Ureter (tissue), 1 donor: ENCODE data around the gene STAP2. TPM values are rescaled to one million over a fixed set of nuclear protein-coding genes. Genes with fewer than 3 reads are reported as not detected.

ENCODE experiments used
- DNase-seq: peaks from one replicate; pipeline ENCODE4 v3.0.0-alpha.2; 2020; ENCODE audit warnings: low spot score
- total RNA-seq: library from RNA; stranded (reverse); gene quantifications from one replicate; pipeline ENCODE4 v1.2.4, GENCODE V29; 2023
- donor health status: DM: yes; HTN: yes; CAD: no.

The STAP2 gene, protein sequence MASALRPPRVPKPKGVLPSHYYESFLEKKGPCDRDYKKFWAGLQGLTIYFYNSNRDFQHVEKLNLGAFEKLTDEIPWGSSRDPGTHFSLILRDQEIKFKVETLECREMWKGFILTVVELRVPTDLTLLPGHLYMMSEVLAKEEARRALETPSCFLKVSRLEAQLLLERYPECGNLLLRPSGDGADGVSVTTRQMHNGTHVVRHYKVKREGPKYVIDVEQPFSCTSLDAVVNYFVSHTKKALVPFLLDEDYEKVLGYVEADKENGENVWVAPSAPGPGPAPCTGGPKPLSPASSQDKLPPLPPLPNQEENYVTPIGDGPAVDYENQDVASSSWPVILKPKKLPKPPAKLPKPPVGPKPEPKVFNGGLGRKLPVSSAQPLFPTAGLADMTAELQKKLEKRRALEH
- 66.8 TPM for total RNA-seq

DNA sequence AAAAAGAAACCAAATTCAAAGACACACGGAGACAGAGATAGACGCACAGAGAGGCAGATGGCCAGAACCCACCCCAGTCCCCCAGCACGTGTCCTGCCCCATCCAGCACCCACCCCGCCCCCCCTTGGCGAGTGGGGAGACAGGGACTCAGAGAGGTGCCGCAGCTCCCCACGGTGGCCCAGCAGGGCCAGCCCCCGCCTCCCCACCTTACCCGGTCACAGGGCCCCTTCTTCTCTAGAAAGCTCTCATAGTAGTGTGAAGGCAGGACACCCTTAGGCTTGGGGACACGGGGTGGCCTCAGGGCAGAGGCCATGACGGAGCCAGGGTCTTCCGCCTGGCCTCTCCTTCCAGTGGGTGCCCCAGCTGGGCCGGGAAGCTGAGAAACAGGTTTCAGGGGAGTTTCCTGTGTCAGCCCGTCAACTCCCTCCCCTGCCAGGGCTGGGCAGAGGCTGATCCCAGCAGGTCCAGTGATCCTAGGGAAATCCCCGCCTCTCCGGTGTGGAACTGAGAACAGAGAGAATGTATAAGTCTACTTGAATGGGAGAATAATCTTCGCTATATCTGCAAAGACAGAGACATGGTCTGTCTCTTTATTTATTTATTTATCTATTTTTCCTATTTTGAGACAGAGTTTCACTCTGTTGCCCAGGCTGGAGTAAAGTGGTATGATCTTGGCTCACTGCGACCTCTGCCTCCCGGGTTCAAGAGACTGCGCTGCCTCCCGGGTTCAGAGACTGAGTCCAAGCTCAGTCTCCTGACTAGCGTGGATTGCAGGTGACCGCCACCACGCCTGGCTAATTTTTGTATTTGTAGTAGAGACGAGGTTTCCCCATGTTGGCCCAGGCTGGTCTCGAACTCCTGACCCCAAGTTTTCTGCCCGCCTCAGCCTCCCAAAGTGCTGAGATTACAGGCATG is at the start of gene STAP2:
Gene STAP2 (minus strand): TSS at position 387 of the 915 bp plus-strand sequence. CDS start 74 bp downstream, at position 313.
- DNase-seq = peak; percentile 78

DNA sequence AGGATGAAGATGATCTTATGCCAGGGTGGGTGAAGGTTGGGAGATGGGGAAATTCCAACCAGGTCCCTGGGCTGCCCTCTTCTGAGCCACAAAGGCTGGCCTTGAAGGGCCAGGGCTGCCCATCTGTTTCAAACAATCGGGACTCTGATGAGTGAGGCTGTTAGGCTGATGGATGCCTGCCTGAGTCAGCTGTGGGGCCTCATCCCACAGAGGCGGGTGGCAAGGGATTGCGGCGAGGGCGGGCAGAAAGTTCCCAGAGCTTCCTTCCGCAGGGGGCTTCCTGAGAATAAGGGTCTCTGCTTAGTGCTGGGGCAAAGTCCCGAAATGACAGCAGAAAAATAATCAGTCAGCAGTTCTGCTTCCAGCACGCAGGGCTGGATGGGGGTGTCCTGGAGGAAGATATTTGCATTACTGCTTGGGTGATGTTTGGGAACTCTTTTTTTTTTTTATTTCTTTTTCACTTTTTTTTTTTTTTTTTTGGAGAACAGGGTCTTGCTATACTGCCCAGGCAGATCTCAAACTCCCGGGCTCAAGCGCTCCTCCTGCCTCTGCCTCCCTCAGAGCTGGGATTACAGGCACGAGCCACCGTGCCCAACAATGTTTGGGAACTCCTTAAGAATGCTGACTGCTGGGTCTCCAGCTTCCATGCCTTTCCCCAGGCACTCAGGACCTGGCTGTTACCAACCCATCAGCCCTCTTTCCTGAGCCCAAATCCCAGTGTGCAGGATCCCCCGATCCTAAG is 47.6 kb upstream of the STAP2 start:
- DNase-seq = no peak

DNA sequence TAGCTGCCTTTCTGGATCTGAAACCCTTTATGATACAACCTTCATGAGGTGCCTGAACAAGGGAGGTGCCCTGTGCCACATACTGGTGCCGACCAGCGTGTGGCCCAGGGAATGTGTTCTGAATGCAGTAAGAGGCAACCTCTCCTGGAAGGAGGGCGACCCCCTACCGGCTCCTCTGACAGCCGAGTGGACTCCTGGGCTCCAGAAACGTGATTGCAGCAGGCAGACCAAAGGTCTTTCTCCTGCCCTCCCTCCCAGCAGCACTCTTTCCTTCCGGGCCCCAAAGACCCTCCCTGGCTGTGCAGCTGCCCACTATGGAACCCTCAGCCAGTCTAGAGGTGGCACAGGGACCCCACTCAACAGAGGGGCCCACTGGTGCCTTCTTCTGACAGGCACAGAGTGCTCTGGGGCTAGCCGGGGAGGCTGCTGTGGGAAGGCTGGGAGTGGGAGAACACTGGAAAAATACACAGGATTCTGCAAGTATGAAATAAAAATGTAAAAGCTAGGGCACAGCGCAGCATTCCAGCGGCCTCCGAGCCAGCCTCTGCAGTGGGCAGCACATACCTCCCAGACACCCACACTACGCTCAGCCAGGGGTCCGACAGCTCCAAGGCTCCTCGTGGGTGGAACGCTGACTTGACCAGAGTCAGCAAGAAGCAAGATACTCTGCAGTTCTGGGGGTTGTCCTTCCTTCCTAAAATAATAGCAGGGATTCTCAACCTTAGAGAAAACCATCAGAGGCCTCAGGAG is 46.8 kb upstream of the STAP2 start:
- DNase-seq = no peak

DNA sequence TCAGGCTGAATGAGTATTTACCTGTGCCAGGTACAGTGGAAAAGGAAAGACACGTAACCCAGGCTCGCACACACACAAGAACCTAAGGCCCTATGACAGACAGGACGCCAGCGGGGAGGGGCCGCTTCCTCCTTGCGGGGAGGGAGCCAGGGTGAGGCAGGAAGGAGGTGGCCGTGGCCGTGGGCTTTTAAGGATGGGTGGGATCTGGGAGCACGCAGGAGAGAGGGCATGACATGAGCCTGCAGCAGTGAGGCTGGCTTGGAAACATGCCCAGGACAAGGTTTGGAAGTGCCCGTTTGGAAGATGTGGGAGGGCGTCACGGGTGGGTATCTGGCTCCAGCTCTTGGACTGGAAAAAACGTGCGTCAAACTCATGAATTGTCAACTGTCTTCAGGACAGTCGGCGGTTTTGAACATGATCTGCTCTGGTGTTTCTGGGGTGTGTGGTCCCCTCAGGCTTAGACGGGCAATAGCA is 41.7 kb upstream of the STAP2 start:
- no peak for DNase-seq

DNA sequence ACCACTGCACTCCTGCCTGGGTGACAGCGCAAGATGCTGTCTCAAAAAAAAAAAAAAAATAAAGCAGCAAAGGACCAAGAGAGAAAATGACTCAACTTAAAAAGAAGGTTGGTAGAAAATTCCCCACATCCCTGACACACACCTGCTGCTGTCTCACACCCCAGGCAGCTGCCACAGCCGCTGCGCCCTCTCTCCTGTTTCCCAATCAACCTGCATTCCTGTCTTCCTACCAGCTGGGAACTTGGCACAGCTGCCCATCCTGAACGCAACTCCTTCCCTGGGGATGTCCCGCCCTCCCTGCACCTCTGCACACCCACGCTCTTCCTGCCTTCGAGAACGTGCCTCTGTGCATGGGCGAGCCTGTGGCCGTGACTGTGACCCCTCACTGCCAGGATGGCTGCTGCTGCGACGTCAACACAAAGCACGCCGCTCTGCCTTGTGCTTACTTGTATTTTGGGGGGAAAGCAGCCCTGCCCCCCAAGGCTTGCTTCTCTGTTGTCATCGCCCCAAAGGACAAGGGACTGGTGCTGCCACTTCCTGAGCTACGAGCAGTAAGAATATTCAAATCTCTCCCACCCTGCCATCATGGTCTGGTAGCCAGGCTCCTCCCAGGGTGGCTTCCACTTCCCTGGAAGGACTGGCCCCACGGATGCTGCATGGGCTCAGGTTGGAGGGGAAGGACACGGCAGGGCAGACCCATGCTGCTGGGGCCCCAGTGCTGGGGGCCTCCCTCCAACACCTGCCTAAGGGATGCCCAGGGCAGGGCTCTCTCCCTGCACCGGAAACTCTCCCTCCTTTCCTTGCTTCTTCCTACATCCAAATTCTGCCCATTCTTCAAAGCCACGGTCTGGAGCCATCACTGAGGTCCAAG is 41.0 kb upstream of the STAP2 start:
- no peak for DNase-seq

DNA sequence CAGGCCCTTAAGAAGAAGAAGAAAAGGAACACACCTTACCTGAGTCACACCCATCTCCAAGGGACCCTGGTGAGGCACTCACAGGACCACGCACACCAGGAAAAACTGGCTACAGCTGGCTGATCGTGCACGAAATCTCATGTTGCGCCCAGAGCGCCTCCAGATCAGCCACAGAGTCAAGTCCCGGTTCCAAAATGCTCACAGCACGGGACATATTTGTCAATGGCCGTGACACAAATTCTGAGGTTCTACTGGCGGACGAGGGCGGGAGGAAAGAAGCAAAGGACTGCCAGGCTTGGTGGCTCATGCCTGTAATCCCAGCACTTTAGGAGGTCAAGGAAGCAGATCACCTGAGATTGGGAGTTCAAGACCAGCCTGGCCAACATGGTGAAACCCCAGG is 40.3 kb upstream of the STAP2 start:
- no peak for DNase-seq

DNA sequence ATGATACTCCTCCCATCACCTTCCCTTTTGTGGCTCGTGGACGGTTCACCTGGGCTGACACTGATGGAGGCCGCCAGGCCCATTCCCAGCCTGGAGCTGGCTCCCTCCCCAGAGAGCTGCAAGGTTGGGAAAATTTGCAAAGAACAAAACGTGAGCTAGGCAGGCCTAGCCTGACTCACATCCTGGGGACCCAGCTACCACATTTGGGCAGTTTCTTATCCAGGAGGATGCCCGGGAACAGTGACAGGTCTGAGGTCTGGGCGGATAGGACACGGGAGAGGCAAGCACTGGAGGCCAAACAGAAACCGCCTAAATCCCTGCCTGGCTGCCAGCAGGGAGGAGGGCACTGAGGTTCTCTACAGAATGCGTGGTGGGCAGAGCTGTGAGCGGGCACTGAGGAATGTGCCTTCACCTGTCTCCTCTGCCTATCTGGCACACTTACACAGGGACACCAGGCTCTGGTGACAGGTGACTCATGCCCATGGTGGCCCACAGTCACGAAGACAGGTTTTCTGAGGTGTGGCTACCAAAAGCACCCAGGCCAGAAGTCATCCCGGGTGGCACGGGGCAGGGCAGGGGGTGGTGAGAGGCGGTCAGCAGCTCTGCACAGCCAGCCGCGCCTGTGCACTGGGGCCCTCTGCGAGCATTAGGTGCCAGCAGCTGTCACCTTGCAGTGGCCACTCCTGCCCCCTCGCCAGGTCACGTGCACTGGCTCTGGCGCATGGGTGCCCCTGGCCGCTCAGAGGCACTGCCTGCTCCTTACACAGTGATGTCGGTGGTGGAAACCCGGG is 38.6 kb upstream of the STAP2 start:
- DNase-seq = peak; percentile 49

DNA sequence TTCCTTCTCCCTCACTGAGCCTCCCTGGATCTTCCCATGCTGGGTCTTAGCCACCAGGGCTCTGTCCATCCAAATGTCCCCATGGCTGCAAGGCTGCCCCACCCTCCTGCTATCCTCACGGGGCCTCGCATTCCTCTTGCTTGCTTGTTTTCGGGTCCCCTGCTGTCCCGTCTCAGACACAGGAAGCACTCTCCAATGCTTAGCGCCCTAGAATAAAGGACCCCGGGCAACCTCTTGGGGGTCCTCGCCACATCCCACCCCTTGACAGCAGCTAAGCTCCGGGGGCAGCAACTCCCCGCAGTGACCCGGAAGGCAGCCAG is 38.0 kb upstream of the STAP2 start:
- DNase-seq = no peak

DNA sequence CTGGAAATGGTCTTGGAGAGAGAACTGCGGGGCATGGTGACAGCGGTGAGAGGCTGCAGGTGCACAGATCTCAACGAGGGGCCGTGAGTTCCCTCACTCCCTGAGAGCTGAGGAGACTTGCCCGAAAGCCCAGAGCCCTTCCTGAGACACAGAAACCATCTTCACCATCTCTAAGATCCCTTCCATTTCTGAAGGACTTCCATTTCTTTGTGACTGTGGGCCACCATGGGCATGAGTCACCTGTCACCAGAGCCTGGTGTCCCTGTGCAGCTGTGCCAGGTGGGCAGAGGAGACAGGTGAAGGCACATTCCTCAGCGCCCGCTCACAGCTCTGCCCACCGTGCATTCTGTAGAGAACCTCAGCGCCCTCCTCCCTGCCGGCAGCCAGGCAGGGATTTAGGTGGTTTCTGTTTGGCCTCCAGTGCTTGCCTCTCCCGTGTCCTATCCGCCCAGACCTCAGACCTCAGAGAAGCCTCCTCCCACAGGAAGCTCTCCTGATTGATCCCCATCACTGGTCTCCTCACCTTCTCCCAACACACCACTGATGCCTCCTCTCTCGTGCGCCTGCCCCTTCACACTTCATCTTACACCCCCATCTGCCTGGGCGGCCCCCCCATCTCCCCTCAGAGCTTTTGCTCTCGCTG is 37.5 kb upstream of the STAP2 start:
- peak; percentile 43 for DNase-seq

DNA sequence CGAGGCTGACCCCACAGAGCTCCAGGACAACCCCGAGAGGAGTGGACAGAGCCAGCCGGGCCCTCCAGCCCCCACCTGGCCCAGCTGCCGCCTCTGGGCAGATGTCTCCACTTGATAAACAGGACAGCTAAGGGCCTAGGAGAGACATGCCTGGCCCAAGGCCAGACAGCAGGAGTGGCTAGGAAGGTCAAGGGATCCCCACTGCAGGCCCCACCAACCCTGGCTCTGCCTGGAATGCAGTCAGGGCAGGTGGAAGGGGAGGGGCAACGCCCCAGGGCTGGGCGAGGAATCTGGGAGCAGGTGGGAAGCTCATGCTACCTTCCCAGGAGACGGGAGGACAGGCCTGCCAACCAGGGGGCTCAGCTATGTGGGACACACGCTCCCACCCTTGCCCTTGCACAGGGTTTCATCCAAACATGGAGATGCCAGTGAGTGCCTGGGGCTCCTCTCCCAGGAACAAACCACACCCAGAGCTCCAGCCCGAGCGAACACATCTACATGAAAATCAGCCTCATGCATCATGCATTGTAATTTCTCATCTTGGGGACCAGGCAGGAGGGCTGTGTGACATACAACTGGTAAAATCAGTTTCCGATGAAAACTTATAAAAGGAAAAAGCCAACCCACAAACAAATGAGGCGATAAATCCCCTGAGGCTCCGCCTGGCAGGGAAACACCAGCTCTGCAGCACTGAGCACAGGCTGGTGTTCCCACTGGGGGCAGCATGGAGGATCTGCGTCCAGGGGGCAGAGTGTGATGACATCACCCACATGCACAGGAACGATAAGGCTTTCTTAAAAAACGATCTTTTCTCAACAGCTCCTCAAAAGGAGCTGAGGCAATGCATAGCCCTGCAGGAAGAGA is 36.8 kb upstream of the STAP2 start:
- DNase-seq = peak; percentile 62

DNA sequence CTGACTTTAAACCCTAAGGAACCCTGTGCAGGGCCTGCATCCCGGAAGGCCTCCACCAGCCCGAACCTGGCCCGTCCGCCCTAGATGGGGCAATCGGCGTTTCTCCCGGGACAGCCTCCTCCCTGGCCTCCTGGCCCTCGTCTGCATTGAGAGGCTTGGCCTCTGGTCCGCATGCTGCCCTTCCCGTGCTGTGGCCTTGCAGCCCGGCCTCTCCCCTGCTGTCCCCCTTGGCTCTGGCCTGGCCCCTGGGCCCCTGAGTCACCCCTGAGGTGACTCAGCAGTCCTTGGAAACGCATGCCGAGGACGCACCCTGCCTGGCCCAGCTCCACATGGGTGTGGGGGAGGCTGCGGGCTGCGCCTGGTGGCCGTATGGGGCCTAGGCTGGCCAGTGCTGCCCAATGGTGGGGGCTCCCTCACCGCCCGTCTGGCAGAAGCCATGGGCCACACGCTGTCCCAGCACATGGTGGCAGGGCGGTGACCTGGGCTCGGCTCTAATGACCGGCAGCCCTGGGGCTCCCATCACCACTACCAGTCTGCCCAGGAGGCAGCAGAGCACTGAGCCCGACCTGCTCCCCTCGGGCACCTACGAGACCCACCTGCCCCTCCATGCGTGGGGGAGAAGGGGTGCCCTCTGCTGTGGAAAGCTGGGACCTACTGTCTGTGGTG is 36.0 kb upstream of the STAP2 start:
- DNase-seq = peak; percentile 78

DNA sequence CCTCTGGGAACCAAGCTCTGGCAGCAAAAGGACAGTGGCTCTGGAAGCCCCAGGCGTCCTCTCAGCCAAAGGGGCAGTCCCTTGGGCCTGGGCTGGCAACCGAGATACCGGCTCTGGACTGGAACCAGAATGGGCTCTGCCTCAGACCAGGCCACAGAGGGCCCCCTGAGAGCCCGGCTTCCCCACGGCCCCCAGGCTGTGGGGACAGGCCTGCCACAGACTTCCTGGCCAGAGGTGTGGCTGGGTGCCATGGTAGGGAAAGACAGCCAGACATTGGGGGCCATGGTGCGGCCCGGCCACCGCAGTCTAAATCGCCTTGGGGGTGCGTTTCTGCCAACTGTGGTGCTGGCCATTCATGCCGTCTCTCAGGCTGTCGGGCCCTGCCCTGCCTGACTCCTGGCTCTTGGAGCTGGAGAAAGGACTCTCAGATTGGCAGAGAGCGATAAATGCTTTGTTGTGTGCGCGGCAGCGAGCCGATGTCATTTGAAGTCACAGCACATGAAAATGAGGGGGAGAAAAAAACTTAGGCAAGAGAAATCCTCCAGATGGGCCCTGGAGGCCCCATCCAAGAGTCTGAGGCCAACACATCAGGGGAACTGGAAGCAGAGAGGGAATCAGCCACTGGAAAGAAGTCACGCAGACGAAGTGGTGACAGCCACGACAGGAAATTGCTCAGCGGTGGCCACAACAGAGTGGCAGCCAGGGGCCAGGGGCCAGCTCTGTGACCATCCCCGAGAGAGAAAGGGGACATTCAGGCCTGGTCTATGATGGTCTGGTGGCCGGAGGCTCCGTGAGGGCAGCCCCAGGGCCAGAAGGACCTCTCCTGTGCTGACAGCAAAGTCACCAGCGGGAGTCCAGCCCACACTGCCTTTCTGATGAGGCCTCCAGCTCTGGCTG is 35.2 kb upstream of the STAP2 start:
- peak; percentile 46 for DNase-seq

DNA sequence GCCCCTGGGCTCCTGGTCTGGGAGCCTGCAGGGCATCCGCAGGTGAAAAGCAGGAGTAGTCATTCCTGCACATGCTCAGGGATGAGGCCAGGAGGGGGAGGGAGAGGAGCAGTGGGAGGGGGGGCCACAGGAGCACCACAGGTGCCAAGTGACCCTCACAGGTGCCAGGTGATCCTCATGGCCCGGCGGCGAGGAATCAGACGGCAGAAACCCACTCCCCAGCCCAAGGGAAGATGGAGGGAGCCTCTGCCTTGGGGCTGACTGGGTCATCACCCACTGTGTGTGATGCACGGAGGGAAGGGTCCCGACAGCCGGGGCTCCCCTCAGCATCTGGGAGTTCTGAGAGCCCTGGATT is 34.4 kb upstream of the STAP2 start:
- DNase-seq = peak; percentile 41

DNA sequence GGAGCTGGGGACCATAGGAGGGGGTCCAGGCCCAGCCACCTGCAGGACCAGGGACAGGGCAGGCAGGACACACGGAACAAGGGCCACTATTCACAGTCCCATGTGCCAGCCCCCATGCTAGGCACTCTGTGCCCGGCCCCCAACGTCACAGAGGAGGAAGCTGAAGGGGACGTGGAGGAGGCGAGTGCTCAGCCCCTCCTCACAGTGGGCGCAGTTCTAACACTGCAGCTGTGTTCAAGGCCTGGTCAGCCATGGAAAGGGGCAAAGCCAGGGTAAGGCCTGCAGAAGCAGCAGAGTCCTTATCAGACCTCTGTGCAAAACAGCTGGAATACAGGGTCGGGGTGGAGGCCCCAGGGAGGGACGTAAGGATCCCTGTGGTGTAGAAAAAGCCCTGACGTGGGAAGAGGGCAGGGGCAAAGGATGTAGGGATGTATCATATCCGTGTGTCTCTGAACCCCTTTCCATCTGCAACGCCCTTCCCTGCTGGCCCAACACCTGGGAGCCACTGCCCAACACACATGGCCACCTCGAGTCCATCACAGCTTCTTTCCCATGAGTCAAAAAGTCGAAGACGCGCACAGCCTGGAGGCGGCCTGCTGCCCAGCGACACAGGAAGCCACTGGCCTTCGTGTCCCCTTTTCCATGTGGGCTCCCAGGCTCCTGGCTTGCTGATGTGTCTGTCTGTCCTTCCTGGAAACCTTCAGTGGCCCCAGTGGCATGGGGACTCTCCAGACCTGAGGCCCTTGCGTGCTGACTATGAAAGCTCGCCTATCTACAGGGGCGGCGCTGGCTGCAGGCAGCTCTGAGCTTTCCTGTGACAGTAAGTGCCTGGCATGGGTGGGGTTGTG is 33.8 kb upstream of the STAP2 start:
- DNase-seq = peak; percentile 41
